ENCODE data around the gene MIPOL1.

MIPOL1 gene

DNA sequence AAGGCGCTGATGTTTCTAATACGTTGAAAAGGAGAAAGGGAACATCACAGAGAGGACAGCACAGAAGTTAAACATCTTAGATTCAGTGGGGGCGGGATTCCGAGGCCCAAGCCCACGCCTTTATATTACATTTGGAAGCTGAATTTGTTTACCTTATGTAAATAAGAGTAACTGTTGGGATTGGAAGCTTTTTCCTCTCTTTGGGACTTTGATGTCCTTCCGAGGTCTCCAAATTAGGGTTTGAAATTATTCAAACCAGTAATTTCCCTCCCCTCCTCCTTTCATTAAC, 390.9 kb downstream of the MIPOL1 start:
- no peak overlapping the region for H3K4me3 ChIP-seq (replicated peaks; ENCODE audit: low read depth, low read length)
- TF ChIP-seq, protein P1, sequence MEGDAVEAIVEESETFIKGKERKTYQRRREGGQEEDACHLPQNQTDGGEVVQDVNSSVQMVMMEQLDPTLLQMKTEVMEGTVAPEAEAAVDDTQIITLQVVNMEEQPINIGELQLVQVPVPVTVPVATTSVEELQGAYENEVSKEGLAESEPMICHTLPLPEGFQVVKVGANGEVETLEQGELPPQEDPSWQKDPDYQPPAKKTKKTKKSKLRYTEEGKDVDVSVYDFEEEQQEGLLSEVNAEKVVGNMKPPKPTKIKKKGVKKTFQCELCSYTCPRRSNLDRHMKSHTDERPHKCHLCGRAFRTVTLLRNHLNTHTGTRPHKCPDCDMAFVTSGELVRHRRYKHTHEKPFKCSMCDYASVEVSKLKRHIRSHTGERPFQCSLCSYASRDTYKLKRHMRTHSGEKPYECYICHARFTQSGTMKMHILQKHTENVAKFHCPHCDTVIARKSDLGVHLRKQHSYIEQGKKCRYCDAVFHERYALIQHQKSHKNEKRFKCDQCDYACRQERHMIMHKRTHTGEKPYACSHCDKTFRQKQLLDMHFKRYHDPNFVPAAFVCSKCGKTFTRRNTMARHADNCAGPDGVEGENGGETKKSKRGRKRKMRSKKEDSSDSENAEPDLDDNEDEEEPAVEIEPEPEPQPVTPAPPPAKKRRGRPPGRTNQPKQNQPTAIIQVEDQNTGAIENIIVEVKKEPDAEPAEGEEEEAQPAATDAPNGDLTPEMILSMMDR (IDR thresholded peaks at IDR 0.05; ENCODE audit: low read length, missing control alignments) = no peak
- no peak for DNase-seq (ENCODE audit: low read depth)

DNA sequence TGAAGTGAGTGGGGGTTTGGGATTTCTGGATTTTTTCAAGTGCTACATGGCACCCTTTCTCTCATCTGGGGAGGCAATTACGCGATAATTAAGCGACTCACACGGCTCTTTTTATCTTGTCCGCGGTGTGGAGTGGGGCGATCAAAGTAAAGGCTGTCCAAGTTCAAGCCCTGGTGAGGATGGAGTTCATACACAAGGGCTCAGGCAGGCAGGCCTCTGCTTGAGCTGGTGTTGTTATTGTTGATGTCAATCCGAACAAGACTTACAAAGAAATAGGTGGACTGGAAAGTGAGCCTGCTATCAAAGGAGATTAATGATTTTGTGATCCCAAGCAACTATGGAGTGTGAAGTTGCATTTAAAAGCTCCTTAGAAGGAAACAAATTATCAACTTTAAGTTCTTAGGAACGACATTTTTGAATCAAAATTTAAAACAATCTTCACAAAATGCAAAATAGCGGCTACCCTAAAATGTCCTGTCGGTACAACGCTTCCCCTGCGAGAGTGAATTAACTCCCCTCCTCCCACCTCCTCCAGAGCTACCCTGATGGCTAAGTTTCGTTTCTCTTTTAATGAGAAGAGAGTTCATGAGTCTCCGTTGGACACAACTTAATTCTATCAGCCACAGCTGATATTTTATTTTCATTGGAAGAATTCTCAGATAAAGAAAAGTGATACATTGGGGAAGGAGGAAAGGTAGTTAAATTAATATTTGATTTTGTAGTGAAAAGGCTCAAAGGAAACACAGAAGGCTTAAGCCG, 391.4 kb downstream of the MIPOL1 start:
- no peak for DNase-seq (ENCODE audit: low read depth)
- H3K4me3 ChIP-seq (replicated peaks; ENCODE audit: low read depth, low read length) = no peak overlapping the region
- TF ChIP-seq, protein P1 (IDR thresholded peaks at IDR 0.05; ENCODE audit: low read length, missing control alignments) = no peak

DNA sequence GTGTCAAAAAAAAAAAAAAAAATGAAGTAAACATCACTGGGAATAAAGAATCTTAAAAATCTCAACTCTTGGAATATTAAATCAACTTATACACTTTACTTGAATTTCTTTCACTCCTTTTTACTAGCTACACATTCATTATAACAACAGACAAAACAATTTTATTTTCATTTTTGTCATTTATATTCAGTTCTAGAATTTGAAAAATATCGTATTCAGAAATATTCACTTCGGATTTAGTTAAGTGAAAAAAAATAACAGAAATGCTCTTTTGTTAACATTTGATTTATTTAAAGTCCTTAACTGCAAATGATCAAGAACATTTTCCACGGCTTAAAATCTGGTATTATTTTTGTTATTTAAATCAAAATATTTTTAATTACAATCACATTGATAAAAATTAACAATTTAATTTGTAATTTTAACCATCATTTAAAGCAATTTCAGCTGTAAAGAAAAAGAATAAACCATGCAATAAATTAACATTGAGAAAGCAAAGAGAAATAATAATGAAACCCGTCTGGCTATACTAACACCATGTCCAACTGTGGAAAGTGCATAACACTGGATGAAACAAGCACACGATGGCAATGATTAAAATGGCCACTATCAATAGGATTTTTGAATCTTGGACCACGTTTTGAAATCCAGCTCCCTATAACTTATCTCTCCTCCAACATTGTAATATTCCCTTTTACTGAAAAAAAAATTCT, 392.1 kb downstream of the MIPOL1 start:
- DNase-seq (ENCODE audit: low read depth) = no peak
- TF ChIP-seq, protein P1 (IDR thresholded peaks at IDR 0.05; ENCODE audit: low read length, missing control alignments) = no peak
- no peak overlapping the region for H3K4me3 ChIP-seq (replicated peaks; ENCODE audit: low read depth, low read length)

- TF ChIP-seq, protein P1 (IDR thresholded peaks at IDR 0.05; ENCODE audit: low read length, missing control alignments) = no peak
- no peak for DNase-seq (ENCODE audit: low read depth)
- no peak overlapping the region for H3K4me3 ChIP-seq (replicated peaks; ENCODE audit: low read depth, low read length)
These were observed 392.8 kb downstream of the MIPOL1 start for GRCh38 chr14:37590428-37591139.

DNA sequence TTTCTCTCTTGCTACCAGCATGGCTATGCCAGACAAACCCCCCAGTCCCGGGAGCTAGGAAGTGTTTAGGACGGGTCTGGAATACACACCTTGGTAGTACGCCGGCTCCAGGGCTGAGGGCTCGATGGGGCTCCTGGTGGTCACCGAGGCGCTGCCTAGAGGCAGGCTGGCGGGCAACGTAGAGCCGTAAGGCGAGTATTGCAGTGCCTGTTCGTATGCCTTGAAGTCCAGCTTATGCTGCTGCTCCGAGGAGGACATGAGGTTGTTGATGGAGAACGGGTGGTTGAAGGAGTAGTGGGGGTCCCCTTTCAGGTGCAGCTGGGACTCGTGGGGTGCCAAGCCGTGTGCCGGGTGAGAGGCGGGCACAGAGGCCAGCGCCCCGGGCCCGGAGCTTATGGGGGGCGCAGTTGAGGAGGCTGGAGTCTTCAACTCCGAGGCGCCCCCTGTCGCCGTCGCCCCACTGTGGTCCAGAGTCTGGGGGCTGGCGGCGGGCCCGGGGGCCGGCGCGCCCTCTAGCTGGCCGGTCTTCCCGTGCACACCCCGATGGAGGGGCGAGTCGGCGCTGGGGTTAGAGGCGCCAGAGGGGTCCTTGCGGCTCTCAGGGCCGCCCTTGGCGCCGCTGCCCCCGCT, 393.7 kb downstream of the MIPOL1 start:
- DNase-seq (ENCODE audit: low read depth) = no peak
- TF ChIP-seq, protein P1 (IDR thresholded peaks at IDR 0.05; ENCODE audit: low read length, missing control alignments) = no peak
- no peak overlapping the region for H3K4me3 ChIP-seq (replicated peaks; ENCODE audit: low read depth, low read length)

GRCh38 chr14:37591941-37592481, 394.3 kb downstream of the MIPOL1 start:
- TF ChIP-seq, protein P1 (IDR thresholded peaks at IDR 0.05; ENCODE audit: low read length, missing control alignments) = no peak
- DNase-seq (ENCODE audit: low read depth) = no peak
- H3K4me3 ChIP-seq (replicated peaks; ENCODE audit: low read depth, low read length) = no peak overlapping the region

Data from fibroblast of pulmonary artery (primary cell).